ENCODE results near the gene PSME3IP1. TPM values are rescaled to one million over a fixed set of nuclear protein-coding genes. Genes with fewer than 3 reads are reported as not detected.
"Not testable (repeated sequence)": the region's sequence is repeated elsewhere in the genome, so short reads cannot be mapped to it uniquely, and the experiment has no call there.

PSME3IP1 gene
- total and polyA plus RNA-seq, 7 donors: 37.1 to 61.9 (median 48.7) TPM

GRCh38 chr16:57190136-57190535 is 4.3 kb upstream of the PSME3IP1 start:
- no peak for TF ChIP-seq CTCF (IDR thresholded peaks at IDR 0.05)
- no peaks in the 10 kb centered on the region for H3K27me3 ChIP-seq (ENCODE audit: insufficient read depth in 3 of 3, low read length in 2 of 3)
- H3K27ac ChIP-seq: no peak overlapping the region
- intact Hi-C loops (cut with DNase I): no loop called here
- WGBS, 3 donors: 92 to 96% (median 95%) methylated on average over 2 of the region's 2 CpGs
- H3K4me1 ChIP-seq: peaks cover 34% of the 10 kb centered on the region
- H3K36me3 ChIP-seq (ENCODE audit: insufficient read depth in 1 of 2, low read depth in 1 of 2): no peaks in the 10 kb centered on the region
- DNase-seq (no peak), ATAC-seq (no peak)
- no peak overlapping the region for H3K4me3 ChIP-seq
- H3K9me3 ChIP-seq: no peaks in the 10 kb centered on the region

- not testable (repeated sequence) for H3K27me3 ChIP-seq (ENCODE audit: insufficient read depth in 3 of 3, low read length in 2 of 3); H3K36me3 ChIP-seq (ENCODE audit: insufficient read depth in 1 of 2, low read depth in 1 of 2); H3K27ac ChIP-seq; ATAC-seq; H3K4me3 ChIP-seq; DNase-seq; H3K9me3 ChIP-seq
- 96 to 100% (median 98%) methylated on average over 4 of the region's 4 CpGs for WGBS, 3 donors
- peaks cover 33% of the 10 kb centered on the region for H3K4me1 ChIP-seq
- intact Hi-C loops (cut with DNase I): loop anchor here (5.0 kb wide), 1 partner anchor 53 kb away; no protein-coding TSS in a partner anchor
Measured at GRCh38 chr16:57189527-57189926, 3.7 kb upstream of the PSME3IP1 start.

- H3K9me3 ChIP-seq: no peaks in the 10 kb centered on the region
- H3K4me1 ChIP-seq: peaks cover 35% of the 10 kb centered on the region
- intact Hi-C loops (cut with DNase I): loop anchor here (5.0 kb wide), 1 partner anchor 54 kb away; no protein-coding TSS in a partner anchor
- WGBS, 3 donors: 91 to 92% (median 92%) methylated on average over 9 of the region's 9 CpGs
- H3K27ac ChIP-seq: no peak overlapping the region
- no peak for TF ChIP-seq CTCF (IDR thresholded peaks at IDR 0.05)
- ATAC-seq: no peak
- DNase-seq: no peak
- H3K4me3 ChIP-seq: no peak overlapping the region
- H3K27me3 ChIP-seq (ENCODE audit: insufficient read depth in 3 of 3, low read length in 2 of 3): no peaks in the 10 kb centered on the region
- H3K36me3 ChIP-seq (ENCODE audit: insufficient read depth in 1 of 2, low read depth in 1 of 2): no peaks in the 10 kb centered on the region
Measured at GRCh38 chr16:57188711-57189002, 2.8 kb upstream of the PSME3IP1 start.

GRCh38 chr16:57187902-57188710 is 2.3 kb upstream of the PSME3IP1 start:
- not testable (repeated sequence) for DNase-seq; H3K36me3 ChIP-seq (ENCODE audit: insufficient read depth in 1 of 2, low read depth in 1 of 2); ATAC-seq; H3K9me3 ChIP-seq; H3K27me3 ChIP-seq (ENCODE audit: insufficient read depth in 3 of 3, low read length in 2 of 3)
- Histone ChIP-seq H3K4me3 (peak overlapping the region; percentile 93), H3K4me1 (peaks cover 35% of the 10 kb centered on the region), H3K27ac (peak overlapping the region; percentile 96)
- intact Hi-C loops (cut with DNase I): loop anchor here (5.0 kb wide), 1 partner anchor 54 kb away; no protein-coding TSS in a partner anchor
- 79 to 84% (median 81%) methylated on average over 18 of the region's 18 CpGs for WGBS, 3 donors

- ATAC-seq (peak in 2 of 4 donors; percentile 0 to 5), DNase-seq (no peak)
- Histone ChIP-seq H3K27me3 (ENCODE audit: insufficient read depth in 3 of 3, low read length in 2 of 3) (no peaks in the 10 kb centered on the region), H3K36me3 (ENCODE audit: insufficient read depth in 1 of 2, low read depth in 1 of 2) (no peaks in the 10 kb centered on the region), H3K4me3 (peak overlapping the region; percentile 93), H3K4me1 (peaks cover 34% of the 10 kb centered on the region), H3K9me3 (no peaks in the 10 kb centered on the region), H3K27ac (peak overlapping the region; percentile 96)
- WGBS, 3 donors: 2% methylated on average over 28 of the region's 28 CpGs
- TF ChIP-seq CTCF (IDR thresholded peaks at IDR 0.05): no peak
- intact Hi-C loops (cut with DNase I): loop anchor here (5.0 kb wide), 1 partner anchor 55 kb away; no protein-coding TSS in a partner anchor
Measured at GRCh38 chr16:57186872-57187854, 1.3 kb upstream of the PSME3IP1 start.

All from psoas muscle (tissue), 8 donors.